HG03354 (cell line): Measurements from ENCODE around the gene BCAS3.
A peak's percentile ranks its signal among the peaks of the same experiment; 100 is the strongest.
"Not testable (repeated sequence)": the region's sequence is repeated elsewhere in the genome, so short reads cannot be mapped to it uniquely, and the experiment has no call there.

ENCODE experiments used
- ATAC-seq: cut with Tn5 transposase; IDR thresholded peaks from one replicate; pipeline ENCODE4 v1.9.1; 2021; ENCODE audit warnings: mild to moderate bottlenecking; ENCODE audit not compliant: unreplicated experiment, poor library complexity, severe bottlenecking

The BCAS3 gene

GRCh38 chr17:61017317-61018006 is 339.8 kb downstream of the BCAS3 start:
- ATAC-seq = no peak

DNA sequence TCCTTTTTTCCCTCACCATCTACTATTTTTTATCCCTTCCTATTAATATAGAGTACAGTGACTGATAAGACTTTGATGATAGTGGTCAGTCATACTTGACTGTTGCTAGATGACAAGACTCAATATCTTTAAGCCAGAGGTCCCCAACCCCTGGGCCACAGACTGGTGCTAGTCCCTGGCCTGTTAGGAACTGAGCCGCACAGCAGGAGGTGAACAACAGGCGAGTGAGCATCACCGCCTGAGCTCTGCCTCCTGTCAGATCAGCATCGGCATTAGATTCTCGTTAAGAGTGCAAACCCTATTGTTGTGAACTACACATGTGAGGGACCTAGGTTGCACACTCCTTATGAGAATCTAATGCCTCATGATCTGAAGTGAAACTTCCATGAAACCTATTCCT is 341.3 kb downstream of the BCAS3 start:
- no peak for ATAC-seq

GRCh38 chr17:61023996-61024395 is 346.3 kb downstream of the BCAS3 start:
- no peak for ATAC-seq

GRCh38 chr17:61026818-61027217 is 349.2 kb downstream of the BCAS3 start:
- ATAC-seq = no peak

DNA sequence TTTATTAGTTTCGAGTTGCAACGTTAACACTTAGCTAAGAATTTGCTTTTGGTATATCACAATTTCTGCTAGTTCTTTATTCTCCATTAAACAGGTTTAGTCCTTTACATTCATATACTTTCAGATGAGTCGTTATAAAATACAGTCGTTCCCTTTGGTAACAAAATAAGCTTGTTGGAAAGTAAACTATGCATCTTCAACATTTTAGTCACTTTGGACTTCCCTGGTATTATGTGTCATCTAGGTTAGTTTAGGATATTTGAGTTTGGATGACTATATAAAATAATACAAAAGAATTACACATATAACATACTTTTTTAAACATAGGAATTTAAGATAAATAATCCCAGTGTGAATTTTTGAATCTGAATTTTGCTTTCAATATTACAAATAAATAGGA is 351.5 kb downstream of the BCAS3 start:
- ATAC-seq = no peak

GRCh38 chr17:61040666-61041065 is 363.0 kb downstream of the BCAS3 start:
- peak; percentile 54 for ATAC-seq

DNA sequence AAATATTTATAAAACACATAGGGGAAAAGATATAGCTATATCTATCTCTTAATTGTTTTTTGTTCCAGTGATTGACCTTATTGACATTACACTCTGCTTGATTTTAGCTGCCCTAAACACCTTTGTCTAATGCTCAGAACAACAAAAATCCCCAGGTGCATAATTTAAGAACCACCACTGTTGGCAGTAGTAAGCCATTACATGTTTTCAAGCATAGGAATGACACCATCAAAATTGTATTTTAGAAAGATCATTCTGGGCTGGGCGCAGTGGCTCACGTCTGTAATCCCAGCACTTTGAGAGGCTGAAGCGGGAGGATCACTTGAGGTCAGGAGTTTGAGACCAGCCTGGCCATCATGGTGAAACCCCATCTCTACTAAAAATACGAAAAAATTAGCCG is 364.7 kb downstream of the BCAS3 start:
- ATAC-seq = not testable (repeated sequence)

DNA sequence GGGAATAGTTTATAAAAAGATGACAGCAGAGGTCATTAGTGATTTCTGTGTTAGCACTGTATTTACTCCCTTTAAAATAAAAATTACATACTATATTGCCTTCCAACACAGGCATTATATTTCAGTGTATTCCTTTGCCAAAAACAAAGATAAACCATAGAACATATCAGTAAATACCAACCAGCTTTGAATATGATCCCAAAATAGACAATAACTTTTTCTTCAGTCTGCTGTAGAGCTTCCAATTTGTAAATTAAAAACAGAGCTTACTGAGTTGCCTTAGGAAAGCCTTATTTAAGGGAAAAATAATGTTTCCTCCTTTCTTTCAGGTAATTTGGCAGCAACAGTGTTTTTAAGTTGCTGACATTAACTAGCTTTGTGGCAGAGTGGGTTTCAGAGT is 369.9 kb downstream of the BCAS3 start:
- ATAC-seq = no peak

DNA sequence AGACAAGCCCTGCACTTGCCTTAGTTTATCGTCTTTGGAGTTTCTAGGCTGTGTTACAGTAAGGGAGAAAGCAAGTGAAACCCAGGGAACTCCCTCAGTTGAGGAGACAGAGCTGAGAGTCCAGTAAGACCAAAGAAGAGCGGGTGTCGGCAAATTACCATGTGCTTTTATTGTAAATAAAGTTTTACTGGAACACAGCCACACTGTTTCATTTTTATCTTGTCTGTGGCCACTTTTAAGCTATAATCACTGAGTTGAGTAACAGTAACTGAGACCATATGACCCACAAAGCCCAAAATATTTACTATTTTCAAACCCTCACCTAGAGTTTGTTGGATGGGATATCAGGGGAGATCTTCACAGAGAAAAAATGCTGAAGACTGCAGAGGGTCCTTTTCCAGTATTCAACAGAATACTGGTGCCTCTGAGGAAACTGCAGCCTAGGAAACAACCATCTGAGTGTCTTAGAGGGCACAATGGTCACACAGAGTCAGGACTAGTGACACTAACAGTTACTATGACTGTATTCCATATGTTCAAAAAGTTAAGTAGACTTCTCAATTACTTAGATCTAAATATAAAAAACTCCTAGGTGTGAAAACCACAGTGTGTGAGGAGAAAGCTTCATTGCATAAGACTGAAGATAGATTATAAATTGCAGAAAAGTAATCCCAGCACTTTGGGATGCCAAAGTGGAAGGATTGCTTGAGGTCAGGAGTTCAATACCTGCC is 370.9 kb downstream of the BCAS3 start:
- ATAC-seq = no peak

- ATAC-seq = no peak
These were observed 375.8 kb downstream of the BCAS3 start for GRCh38 chr17:61053469-61053868.

DNA sequence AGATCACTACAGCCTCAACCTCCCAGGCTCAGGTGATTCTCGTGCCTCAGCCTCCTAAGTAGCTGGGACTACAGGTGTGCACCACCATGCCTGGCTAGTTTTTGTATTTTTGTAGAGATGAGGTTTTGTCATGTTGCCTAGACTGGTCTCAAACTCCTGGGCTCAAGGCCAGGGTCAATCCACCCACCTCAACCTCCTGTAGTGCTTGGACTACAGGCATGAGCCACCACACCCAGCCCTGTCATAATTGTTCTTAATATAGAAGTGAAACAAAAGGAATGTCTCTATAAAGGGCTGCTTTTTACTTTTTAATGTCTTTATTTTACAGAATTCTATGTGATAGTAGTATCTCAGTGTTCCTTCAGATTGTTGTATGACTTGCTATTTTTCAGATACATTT is 376.8 kb downstream of the BCAS3 start:
- ATAC-seq = no peak

GRCh38 chr17:61057257-61057656 is 379.6 kb downstream of the BCAS3 start:
- ATAC-seq = no peak

- no peak for ATAC-seq
These were observed 380.4 kb downstream of the BCAS3 start for GRCh38 chr17:61058066-61058465.

- peak; percentile 77 for ATAC-seq
These were observed 385.9 kb downstream of the BCAS3 start for GRCh38 chr17:61063528-61063927.

DNA sequence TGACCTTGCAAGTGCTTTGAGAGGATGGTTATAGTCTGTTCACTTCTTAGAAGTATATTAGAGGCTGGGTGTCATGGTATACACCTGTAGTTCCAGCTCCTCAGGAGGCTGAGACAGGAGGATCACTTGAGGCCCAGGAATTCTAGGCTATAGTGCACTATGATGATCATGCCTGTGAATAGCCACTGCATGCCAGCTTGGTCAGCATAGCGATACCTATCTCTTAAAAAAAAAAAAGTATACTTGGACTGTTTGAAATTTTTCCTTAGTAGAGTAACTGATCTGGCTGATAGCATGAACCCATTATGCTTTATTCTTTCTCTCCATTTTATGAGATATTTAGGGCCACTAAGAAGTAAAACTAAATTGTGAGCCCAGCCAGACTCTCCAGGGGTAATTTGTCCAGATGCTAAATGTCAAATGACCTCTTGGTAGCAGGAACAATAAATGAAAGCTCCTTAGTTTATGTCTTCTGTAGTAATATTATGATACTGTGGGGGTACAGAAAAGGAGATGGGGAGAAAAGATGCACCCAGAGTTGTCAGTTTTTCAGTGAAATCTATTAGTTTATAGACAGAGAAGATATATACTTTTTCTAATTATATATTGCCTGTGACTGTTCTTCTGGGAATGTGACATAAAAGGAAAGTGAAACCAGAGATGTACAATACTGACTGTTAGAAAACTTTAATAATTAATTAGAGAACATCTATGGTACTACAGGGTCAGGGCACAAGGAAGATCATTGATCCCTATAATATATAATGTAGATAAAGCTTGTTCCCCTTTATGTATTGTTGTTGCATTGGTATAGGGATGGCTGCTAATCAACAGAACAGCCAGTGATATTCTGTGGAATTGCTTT is 386.7 kb downstream of the BCAS3 start:
- ATAC-seq = no peak

DNA sequence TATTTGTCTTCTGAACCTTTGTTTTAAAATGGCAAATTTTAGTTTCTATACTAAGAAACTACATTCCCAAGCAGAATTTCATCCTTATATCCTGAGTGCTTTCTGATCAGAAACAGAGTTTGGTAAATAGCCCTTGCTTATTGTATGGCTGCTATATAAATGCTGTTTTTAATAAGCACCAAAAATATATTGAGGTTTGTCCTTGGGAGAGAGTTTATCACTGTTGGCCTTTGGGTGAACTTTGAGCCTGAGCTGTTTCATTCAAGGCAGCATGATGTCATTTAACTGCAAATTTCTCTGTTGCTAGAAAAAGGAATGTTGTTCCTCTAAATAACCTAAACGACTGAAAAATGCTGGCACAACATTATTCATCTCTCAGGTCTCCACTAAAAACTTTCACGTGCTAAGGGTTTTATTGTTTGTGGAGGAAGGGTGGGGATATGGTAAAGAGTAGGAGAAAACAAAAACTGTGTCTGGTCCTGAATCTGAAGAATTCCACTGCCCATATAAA is 387.7 kb downstream of the BCAS3 start:
- ATAC-seq = no peak

GRCh38 chr17:61066062-61066461 is 388.4 kb downstream of the BCAS3 start:
- no peak for ATAC-seq

DNA sequence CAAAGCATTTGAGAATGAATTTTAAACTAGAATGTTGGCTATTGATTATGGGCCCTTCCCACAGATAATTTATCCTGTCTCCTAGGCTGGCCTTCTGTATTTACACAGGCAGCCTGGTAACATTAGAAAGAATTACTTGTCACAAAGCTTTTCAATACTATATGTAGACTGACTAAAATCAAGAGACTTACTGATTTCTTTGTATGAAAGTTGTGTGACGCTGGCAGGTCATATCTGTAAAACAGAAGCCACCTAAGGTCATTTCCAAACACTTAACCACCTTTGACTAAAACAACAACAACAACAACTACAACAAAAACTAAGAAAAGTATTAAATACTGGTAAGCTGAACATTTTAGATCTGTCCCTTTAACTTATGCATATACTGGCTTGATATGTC is 393.0 kb downstream of the BCAS3 start:
- ATAC-seq = no peak

DNA sequence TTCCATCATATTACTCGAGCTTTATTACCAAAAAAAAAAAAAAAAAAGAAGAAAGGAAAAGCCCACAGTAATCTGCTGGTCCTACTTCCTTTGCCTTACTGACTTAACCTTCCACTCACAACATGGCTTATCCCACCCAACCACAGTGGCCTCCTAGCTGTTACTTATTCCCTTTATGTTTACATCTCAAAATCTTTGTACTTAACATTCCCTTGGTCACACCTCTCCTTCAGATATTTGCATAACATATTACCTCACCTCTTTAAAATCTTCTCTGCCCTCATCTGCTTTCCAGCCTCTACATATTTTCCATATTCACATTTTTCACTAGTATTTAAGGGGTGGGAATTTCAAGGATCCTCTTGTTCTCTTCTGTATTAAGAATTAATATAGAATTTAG is 395.0 kb downstream of the BCAS3 start:
- no peak for ATAC-seq

DNA sequence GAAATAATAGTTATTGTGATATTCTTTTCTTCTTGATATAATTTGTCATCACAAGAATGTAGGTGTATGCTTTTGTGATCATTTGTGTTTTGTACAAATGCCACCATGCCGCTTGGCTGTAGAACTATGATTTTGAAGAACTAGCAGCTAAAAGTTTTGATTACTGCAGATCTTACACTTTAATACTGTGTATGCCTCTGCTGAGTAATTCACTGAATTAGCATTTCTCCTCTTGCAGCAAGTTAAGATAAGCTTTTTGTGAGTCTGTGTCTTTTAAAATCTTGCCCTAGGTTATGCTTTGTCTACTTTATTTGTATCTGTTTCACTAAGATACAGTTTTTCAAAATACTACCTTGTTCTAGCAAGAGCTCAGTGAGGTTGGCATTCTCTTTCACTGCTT is 395.5 kb downstream of the BCAS3 start:
- no peak for ATAC-seq
